NOMO-1 (cell line): ENCODE results near the gene NYAP2.

Experiments used
- DNase-seq, 2 experiments: peaks; one replicate each; lab custom pipeline; 2025; ENCODE audit not compliant: unreplicated experiment in 2 of 2; lab: John Stamatoyannopoulos, UW

The NYAP2 gene

GRCh38 chr2:225425284-225425683 is 25.8 kb downstream of the NYAP2 start:
- no peak for DNase-seq

GRCh38 chr2:225428360-225428759 is 28.9 kb downstream of the NYAP2 start:
- DNase-seq, result no peak

GRCh38 chr2:225429717-225430116 is 30.2 kb downstream of the NYAP2 start:
- DNase-seq, result no peak

GRCh38 chr2:225431105-225431863 is 31.8 kb downstream of the NYAP2 start:
- no peak for DNase-seq

DNA sequence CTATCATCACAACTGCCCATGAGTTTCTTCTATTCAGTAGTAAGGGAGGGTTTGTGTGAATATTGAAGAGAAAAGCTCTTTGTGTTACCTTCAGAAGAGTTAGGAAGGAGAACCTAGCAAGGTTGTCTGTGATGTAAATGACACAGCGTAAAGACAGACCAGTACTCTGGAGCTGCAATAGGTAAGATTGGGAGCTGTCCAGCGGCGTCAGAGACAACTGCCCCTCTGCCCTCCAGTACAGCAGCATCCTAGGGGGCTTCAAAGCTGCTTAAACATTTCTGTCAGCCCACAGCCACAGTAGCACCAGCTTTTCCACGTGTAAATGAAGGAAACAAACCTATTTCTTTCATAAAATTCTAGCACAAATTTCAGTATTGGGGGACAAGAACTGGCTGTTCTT is 34.5 kb downstream of the NYAP2 start:
- DNase-seq, result no peak

DNA sequence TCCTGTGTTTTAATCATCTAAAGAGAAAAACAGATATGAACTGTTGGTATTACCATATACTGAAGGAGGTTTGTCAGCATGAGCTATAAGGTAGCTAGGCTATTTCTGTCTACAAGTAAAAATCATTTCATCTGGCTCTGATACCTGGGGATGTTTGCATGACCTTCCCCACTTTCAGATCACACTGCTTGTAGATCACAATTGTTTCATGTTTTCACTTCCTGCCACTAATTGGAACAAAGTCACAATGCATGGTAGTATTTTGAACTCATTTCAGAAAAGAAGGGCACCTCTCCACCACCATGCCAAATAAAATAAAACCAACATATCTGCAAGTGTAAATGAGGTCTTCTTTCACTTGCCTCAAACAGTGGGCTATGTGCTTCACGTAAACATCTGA is 37.8 kb downstream of the NYAP2 start:
- no peak for DNase-seq

DNA sequence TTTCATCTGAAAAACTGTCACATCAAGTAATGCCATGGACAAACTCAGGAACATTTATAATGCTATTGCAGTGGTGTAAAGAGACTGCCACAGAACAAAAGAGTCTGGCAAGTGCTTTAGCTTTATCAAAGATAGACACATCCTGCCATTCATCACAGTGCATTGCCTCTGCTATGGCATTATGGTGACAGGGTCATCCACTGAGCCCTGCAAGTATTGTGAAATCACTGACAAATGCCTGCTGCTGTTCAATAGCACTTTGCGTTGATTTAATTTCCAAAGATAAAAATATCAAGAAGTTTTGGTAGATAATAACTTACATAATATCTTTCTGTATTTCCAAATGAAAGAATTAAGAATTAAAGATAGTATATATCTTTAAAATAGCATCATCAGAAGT is 38.7 kb downstream of the NYAP2 start:
- DNase-seq, result no peak

DNA sequence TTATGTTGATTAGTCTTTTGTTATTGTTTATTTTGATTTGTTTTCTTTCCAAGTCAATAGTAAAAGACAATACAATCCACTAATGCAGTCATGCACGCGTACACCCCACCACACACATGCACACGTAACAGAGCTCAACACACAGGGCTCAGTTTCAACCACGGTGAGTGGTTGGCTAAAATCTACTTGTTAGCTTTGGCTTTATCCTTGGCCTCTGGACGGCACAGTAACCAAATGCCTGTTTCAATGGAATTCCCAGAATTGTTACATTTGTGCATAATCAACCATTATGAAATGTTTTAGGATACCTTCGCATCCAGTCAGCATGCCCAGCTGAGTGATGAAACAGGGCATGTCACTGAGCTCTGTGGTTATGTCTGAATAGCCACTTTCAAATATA is 53.2 kb downstream of the NYAP2 start:
- DNase-seq, result no peak

DNA sequence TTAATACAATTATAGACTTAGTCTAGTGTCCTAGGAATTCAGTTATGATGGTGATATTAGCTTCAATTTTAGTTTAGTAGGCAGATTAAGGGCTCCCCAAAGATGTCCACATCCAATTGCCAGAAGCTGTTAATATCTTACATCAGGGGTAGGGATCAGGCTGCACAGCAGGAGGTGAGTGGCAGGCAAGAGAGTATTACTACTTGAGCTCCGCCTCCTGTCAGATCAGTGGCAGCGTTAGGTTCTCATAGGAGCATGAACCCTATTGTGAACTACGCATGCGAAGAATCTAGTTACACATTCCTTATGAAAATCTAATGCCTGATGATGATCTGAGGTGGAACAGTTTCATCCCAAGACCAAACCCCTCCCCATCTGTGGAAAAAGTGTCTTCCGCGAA is 54.9 kb downstream of the NYAP2 start:
- DNase-seq, result no peak

- DNase-seq, result no peak
Observed at GRCh38 chr2:225456619-225457260, 57.2 kb downstream of the NYAP2 start.

- DNase-seq, result no peak
Observed at GRCh38 chr2:225457482-225457881, 58.0 kb downstream of the NYAP2 start.

DNA sequence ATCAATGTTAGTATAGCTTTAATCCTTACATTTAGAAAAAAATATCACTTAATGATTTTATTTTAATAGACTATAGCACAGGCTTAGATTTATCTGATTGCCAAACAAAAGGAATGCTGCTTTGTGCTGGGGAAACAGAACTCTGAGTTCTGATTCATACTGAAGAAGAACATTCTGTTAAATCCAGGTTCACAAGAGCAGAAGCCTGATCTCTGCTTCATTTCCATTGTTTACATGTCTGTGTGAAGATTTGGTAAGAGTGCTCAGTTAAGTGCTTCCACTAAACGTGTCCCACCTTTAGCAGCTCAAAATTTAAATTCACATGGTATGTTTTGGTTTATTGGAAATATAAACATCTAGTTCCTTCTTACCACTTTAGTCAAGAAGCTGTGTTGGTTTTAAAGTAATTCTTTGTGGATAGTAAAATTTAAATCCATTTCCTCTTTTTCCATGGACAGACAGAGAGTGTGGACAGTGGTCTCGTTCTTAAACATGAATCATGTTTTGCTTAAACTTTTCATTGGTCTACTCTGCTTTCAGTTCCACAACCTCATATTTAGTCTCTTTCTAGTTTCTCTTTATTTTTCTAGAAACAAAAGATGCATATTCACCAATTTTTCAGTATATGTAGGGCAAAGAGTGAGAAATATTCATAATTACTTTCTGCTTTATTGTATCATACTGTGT is 59.1 kb downstream of the NYAP2 start:
- peak; percentile 6 to 88 for DNase-seq

DNA sequence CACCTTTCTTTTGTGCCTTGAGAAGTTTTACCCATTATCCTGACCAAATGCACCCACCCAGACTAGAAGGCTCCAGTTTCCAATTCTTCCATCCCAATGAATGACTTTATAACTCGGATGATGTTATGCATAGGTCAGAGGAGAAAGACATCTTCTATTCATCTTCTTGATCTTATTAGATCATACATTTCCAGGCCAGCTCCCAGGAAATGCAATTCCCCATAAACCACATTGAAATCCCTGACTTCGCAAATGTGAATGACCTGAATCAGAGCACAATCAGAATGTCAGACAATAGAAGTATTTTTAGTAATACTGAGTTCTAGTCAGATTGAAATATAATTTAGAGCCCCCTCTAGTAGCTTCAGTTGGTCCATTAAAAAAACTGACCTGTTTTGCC is 62.9 kb downstream of the NYAP2 start:
- no peak for DNase-seq

GRCh38 chr2:225462945-225463344 is 63.4 kb downstream of the NYAP2 start:
- no peak for DNase-seq

- DNase-seq, result no peak
Observed at GRCh38 chr2:225463449-225463848, 63.9 kb downstream of the NYAP2 start.

GRCh38 chr2:225464346-225465025 is 65.0 kb downstream of the NYAP2 start:
- peak in 1 of 2 experiments; percentile 50 for DNase-seq

DNA sequence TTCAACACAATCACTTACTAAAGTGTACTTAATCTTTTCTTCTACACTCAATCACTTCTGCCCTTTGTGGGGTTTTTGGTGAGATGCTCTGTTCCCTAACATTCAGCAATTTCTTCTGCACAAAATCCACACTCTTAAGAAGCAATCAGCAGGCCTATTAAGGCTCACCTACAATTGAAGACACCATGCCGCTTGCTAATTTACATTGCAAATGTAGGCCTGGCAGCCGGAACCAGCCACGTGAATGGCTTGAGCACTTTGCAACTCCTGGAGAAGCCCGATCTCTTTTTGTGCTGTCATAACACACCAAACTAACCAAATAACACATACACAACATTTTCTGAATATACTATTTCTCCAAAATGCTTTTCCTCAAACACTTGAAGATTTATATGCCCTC is 66.3 kb downstream of the NYAP2 start:
- DNase-seq, result no peak

DNA sequence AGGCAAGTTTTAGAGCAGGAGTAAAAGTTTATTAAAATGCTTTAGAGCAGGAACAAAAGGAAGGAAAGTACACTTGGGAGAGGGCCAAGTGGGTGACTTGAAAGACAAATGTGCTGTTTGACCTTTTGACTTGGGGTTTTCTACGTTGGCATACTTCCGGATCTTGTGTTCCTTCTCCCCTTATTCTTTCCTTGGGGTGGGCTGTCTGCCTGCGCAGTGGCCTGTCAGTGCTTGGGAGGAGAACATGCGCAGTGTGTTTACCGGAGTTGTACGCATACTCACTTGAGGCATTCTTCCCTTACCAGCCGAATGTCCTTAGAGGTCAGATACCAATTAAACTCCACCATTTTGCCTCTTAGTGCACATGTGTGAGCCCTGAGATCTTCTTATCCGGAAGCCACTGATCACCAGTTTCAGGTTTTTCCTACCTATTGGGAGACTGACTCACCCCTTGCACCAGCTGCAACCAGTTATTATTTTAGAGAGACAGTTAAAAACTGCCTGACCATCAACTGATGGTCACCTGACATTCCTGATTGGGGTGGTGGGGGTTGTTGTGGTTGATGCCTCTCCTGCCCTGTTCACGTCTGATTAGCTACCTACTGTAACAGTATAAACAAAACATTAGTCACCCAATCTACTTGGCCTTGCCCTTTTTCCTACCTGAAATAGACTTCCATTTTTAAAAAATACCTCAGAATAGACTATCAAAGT is 67.5 kb downstream of the NYAP2 start:
- no peak for DNase-seq

DNA sequence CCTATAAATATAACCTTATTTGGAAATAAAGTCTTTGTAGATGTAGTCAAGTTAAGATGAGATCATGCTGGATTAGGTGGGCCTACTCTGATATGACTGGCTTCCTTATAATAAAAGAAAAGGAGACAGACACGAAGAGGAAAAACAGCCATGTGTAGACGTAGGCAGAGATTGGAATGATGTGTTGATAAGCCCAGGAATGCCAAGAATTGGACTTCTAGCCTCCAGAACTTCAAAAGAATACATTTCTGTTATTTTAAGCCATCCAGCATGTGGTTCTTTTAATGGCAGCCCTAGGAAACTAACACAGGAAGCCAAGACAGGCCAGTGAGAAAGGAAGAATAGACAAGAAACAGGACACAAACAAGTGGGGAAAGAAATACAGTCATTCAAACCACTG is 68.6 kb downstream of the NYAP2 start:
- DNase-seq, result no peak

GRCh38 chr2:225471039-225471438 is 71.5 kb downstream of the NYAP2 start:
- DNase-seq, result no peak

- no peak for DNase-seq
Observed at GRCh38 chr2:225471482-225471881, 72.0 kb downstream of the NYAP2 start.
